ENCODE measurements around the gene CEP78.

CEP78 gene

GRCh38 chr9:78236551-78236910 is 656 bp downstream of the CEP78 start:
- no peak overlapping the region for H2BK12ac ChIP-seq (ENCODE audit: low read length)
- peak overlapping the region; percentile 91 for H3K9ac ChIP-seq (ENCODE audit: low read depth, low read length, poor library complexity)
- peaks cover 6 to 11% of the 10 kb centered on the region in 2 donors for H3K4me1 ChIP-seq (ENCODE audit: control insufficient read depth in 2 of 2, insufficient read depth in 1 of 2, low read depth in 1 of 2, low read length in 2 of 2)
- no peak overlapping the region for H2BK120ac ChIP-seq (ENCODE audit: low read depth, low read length)
- H3K4me3 ChIP-seq (ENCODE audit: low read length in 2 of 2), result peak overlapping the region; percentile 82 to 94
- no peak overlapping the region for H3K23ac ChIP-seq (ENCODE audit: low read depth, low read length, poor library complexity)
- peak overlapping the region; percentile 91 for H3K14ac ChIP-seq (ENCODE audit: low read length)
- H3K9me3 ChIP-seq (replicated peaks in 1 of 2; ENCODE audit: control insufficient read depth in 2 of 2, insufficient read depth in 1 of 2, low read depth in 1 of 2, low read length in 2 of 2), result peaks cover 0 to 3% of the 10 kb centered on the region in 2 donors
- H2BK5ac ChIP-seq (ENCODE audit: low read length), result peak overlapping the region; percentile 75
- H3K4ac ChIP-seq (ENCODE audit: low read length), result no peak overlapping the region
- DNase-seq (ENCODE audit: low spot score), result no peak
- peak overlapping the region; percentile 98 for H3K18ac ChIP-seq (ENCODE audit: low read length)
- no peak overlapping the region for H4K91ac ChIP-seq (ENCODE audit: low read depth, low read length, poor library complexity)
- WGBS, 2 donors (ENCODE audit: extremely low coverage in 2 of 2, insufficient read length in 2 of 2, insufficient replicate concordance in 1 of 2), result no CpG with 5 or more reads among the region's 12 CpGs
- H3K79me1 ChIP-seq (ENCODE audit: low read depth, low read length), result no peaks in the 10 kb centered on the region
- peak overlapping the region; percentile 28 for H2BK15ac ChIP-seq (ENCODE audit: low read length)
- no peaks in the 10 kb centered on the region for H3K27me3 ChIP-seq (ENCODE audit: control insufficient read depth in 3 of 3, insufficient read depth in 3 of 3, low read depth in 1 of 3, low read length in 3 of 3)
- no peak overlapping the region for H2AK5ac ChIP-seq (ENCODE audit: low read depth, low read length)
- H4K8ac ChIP-seq (ENCODE audit: low read depth, low read length), result no peak overlapping the region
- H2AFZ ChIP-seq (ENCODE audit: low read length), result peak overlapping the region; percentile 100
- peak overlapping the region; percentile 85 for H3K27ac ChIP-seq (replicated peaks; ENCODE audit: low read length)
- peak overlapping the region; percentile 45 for H3K4me2 ChIP-seq (ENCODE audit: insufficient read depth, low read length, poor library complexity, severe bottlenecking)
- H3K36me3 ChIP-seq (replicated peaks in 1 of 2; ENCODE audit: control insufficient read depth in 2 of 2, insufficient read depth in 2 of 2, low read length in 2 of 2), result peaks cover 4 to 37% of the 10 kb centered on the region in 2 donors

- H2BK15ac ChIP-seq (ENCODE audit: low read length), result no peak overlapping the region
- H3K23ac ChIP-seq (ENCODE audit: low read depth, low read length, poor library complexity), result no peak overlapping the region
- H3K27ac ChIP-seq (replicated peaks; ENCODE audit: low read length), result no peak overlapping the region
- no peak overlapping the region for H2AK5ac ChIP-seq (ENCODE audit: low read depth, low read length)
- no peaks in the 10 kb centered on the region for H3K79me1 ChIP-seq (ENCODE audit: low read depth, low read length)
- H3K4ac ChIP-seq (ENCODE audit: low read length), result no peak overlapping the region
- 100% methylated on average over 2 of the region's 13 CpGs; no CpG with 5 or more reads in 1 of the 2 donors for WGBS, 2 donors (ENCODE audit: extremely low coverage in 2 of 2, insufficient read length in 2 of 2, insufficient replicate concordance in 1 of 2)
- H2AFZ ChIP-seq (ENCODE audit: low read length), result no peak overlapping the region
- no peak for DNase-seq (ENCODE audit: low spot score)
- no peak overlapping the region for H4K8ac ChIP-seq (ENCODE audit: low read depth, low read length)
- no peak overlapping the region for H2BK120ac ChIP-seq (ENCODE audit: low read depth, low read length)
- no peak overlapping the region for H2BK5ac ChIP-seq (ENCODE audit: low read length)
- no peak overlapping the region for H3K9ac ChIP-seq (ENCODE audit: low read depth, low read length, poor library complexity)
- no peak overlapping the region for H2BK12ac ChIP-seq (ENCODE audit: low read length)
- no peak overlapping the region for H3K4me2 ChIP-seq (ENCODE audit: insufficient read depth, low read length, poor library complexity, severe bottlenecking)
- H3K36me3 ChIP-seq (replicated peaks in 1 of 2; ENCODE audit: control insufficient read depth in 2 of 2, insufficient read depth in 2 of 2, low read length in 2 of 2), result peaks cover 10 to 55% of the 10 kb centered on the region in 2 donors
- no peaks in the 10 kb centered on the region for H3K27me3 ChIP-seq (ENCODE audit: control insufficient read depth in 3 of 3, insufficient read depth in 3 of 3, low read depth in 1 of 3, low read length in 3 of 3)
- no peak overlapping the region for H3K18ac ChIP-seq (ENCODE audit: low read length)
- peaks cover 6 to 11% of the 10 kb centered on the region in 2 donors for H3K4me1 ChIP-seq (ENCODE audit: control insufficient read depth in 2 of 2, insufficient read depth in 1 of 2, low read depth in 1 of 2, low read length in 2 of 2)
- H3K4me3 ChIP-seq (ENCODE audit: low read length in 2 of 2), result no peak overlapping the region
- no peak overlapping the region for H3K14ac ChIP-seq (ENCODE audit: low read length)
- no peak overlapping the region for H4K91ac ChIP-seq (ENCODE audit: low read depth, low read length, poor library complexity)
- no peaks in the 10 kb centered on the region for H3K9me3 ChIP-seq (replicated peaks in 1 of 2; ENCODE audit: control insufficient read depth in 2 of 2, insufficient read depth in 1 of 2, low read depth in 1 of 2, low read length in 2 of 2)
Observed at GRCh38 chr9:78238046-78239038, 2.5 kb downstream of the CEP78 start.

- H3K14ac ChIP-seq (ENCODE audit: low read length), result no peak overlapping the region
- no peaks in the 10 kb centered on the region for H3K79me1 ChIP-seq (ENCODE audit: low read depth, low read length)
- H3K27me3 ChIP-seq (ENCODE audit: control insufficient read depth in 3 of 3, insufficient read depth in 3 of 3, low read depth in 1 of 3, low read length in 3 of 3), result no peaks in the 10 kb centered on the region
- no peak overlapping the region for H2AK5ac ChIP-seq (ENCODE audit: low read depth, low read length)
- no peak overlapping the region for H2AFZ ChIP-seq (ENCODE audit: low read length)
- no peak overlapping the region for H2BK120ac ChIP-seq (ENCODE audit: low read depth, low read length)
- no peak overlapping the region for H3K27ac ChIP-seq (replicated peaks; ENCODE audit: low read length)
- H4K8ac ChIP-seq (ENCODE audit: low read depth, low read length), result no peak overlapping the region
- H3K4me1 ChIP-seq (ENCODE audit: control insufficient read depth in 2 of 2, insufficient read depth in 1 of 2, low read depth in 1 of 2, low read length in 2 of 2), result peaks cover 6 to 10% of the 10 kb centered on the region in 2 donors
- H3K9ac ChIP-seq (ENCODE audit: low read depth, low read length, poor library complexity), result no peak overlapping the region
- no peaks in the 10 kb centered on the region for H3K9me3 ChIP-seq (replicated peaks in 1 of 2; ENCODE audit: control insufficient read depth in 2 of 2, insufficient read depth in 1 of 2, low read depth in 1 of 2, low read length in 2 of 2)
- no peak overlapping the region for H3K4ac ChIP-seq (ENCODE audit: low read length)
- H4K91ac ChIP-seq (ENCODE audit: low read depth, low read length, poor library complexity), result no peak overlapping the region
- no CpG with 5 or more reads among the region's 5 CpGs for WGBS, 2 donors (ENCODE audit: extremely low coverage in 2 of 2, insufficient read length in 2 of 2, insufficient replicate concordance in 1 of 2)
- no peak for DNase-seq (ENCODE audit: low spot score)
- H3K36me3 ChIP-seq (replicated peaks in 1 of 2; ENCODE audit: control insufficient read depth in 2 of 2, insufficient read depth in 2 of 2, low read length in 2 of 2), result peaks cover 13 to 67% of the 10 kb centered on the region in 2 donors
- no peak overlapping the region for H3K23ac ChIP-seq (ENCODE audit: low read depth, low read length, poor library complexity)
- no peak overlapping the region for H3K4me3 ChIP-seq (ENCODE audit: low read length in 2 of 2)
- no peak overlapping the region for H2BK5ac ChIP-seq (ENCODE audit: low read length)
- H2BK15ac ChIP-seq (ENCODE audit: low read length), result no peak overlapping the region
- no peak overlapping the region for H2BK12ac ChIP-seq (ENCODE audit: low read length)
- H3K18ac ChIP-seq (ENCODE audit: low read length), result no peak overlapping the region
- H3K4me2 ChIP-seq (ENCODE audit: insufficient read depth, low read length, poor library complexity, severe bottlenecking), result no peak overlapping the region
Observed at GRCh38 chr9:78239506-78239905, 3.6 kb downstream of the CEP78 start.

- Histone ChIP-seq H2AK5ac (ENCODE audit: low read depth, low read length) (no peak overlapping the region), H3K27me3 (ENCODE audit: control insufficient read depth in 3 of 3, insufficient read depth in 3 of 3, low read depth in 1 of 3, low read length in 3 of 3) (no peaks in the 10 kb centered on the region), H3K4me2 (ENCODE audit: insufficient read depth, low read length, poor library complexity, severe bottlenecking) (no peak overlapping the region), H4K91ac (ENCODE audit: low read depth, low read length, poor library complexity) (no peak overlapping the region), H2AFZ (ENCODE audit: low read length) (no peak overlapping the region), H3K36me3 (replicated peaks in 1 of 2; ENCODE audit: control insufficient read depth in 2 of 2, insufficient read depth in 2 of 2, low read length in 2 of 2) (peaks cover 17 to 90% of the 10 kb centered on the region in 2 donors), H3K4me3 (ENCODE audit: low read length in 2 of 2) (no peak overlapping the region), H4K8ac (ENCODE audit: low read depth, low read length) (no peak overlapping the region), H2BK15ac (ENCODE audit: low read length) (no peak overlapping the region), H3K14ac (ENCODE audit: low read length) (no peak overlapping the region), H3K27ac (replicated peaks; ENCODE audit: low read length) (no peak overlapping the region), H2BK5ac (ENCODE audit: low read length) (no peak overlapping the region), H3K23ac (ENCODE audit: low read depth, low read length, poor library complexity) (no peak overlapping the region), H2BK120ac (ENCODE audit: low read depth, low read length) (no peak overlapping the region), H2BK12ac (ENCODE audit: low read length) (no peak overlapping the region), H3K9ac (ENCODE audit: low read depth, low read length, poor library complexity) (no peak overlapping the region), H3K9me3 (replicated peaks in 1 of 2; ENCODE audit: control insufficient read depth in 2 of 2, insufficient read depth in 1 of 2, low read depth in 1 of 2, low read length in 2 of 2) (no peaks in the 10 kb centered on the region), H3K79me1 (ENCODE audit: low read depth, low read length) (no peaks in the 10 kb centered on the region), H3K4ac (ENCODE audit: low read length) (no peak overlapping the region), H3K4me1 (ENCODE audit: control insufficient read depth in 2 of 2, insufficient read depth in 1 of 2, low read depth in 1 of 2, low read length in 2 of 2) (peaks cover 6 to 9% of the 10 kb centered on the region in 2 donors), H3K18ac (ENCODE audit: low read length) (no peak overlapping the region)
- WGBS, 2 donors (ENCODE audit: extremely low coverage in 2 of 2, insufficient read length in 2 of 2, insufficient replicate concordance in 1 of 2), result no CpG with 5 or more reads among the region's 4 CpGs
- no peak for DNase-seq (ENCODE audit: low spot score)
Observed at GRCh38 chr9:78242041-78242440, 6.2 kb downstream of the CEP78 start.
